Body of pancreas (tissue), 4 donors: ENCODE results near the gene NFKB2. TPM values are rescaled to one million over a fixed set of nuclear protein-coding genes. Genes with fewer than 3 reads are reported as not detected.

ENCODE experiments used
- ATAC-seq: fragments of 150-250 bp; one replicate; pipeline ENCODE4 v1.9.1; 2016
- DNase-seq, 4 donors: peaks; one replicate each; pipeline ENCODE4 v3.0.0-alpha.2; 2019
- H3K27ac ChIP-seq, 4 donors: fragments of 200-600 bp; sonication (generic); 1 replicate in 3 of 4; 2 replicates in 1 of 4; pipeline versions ENCODE4 v1.5.1 to v1.6.1; 2016 to 2019; ENCODE audit warnings: mild to moderate bottlenecking in 1 of 4, mixed read lengths in 1 of 4, moderate library complexity in 1 of 4
- H3K27me3 ChIP-seq, 2 donors: fragments of 200-600 bp; sonication (generic); one replicate each; pipeline ENCODE4 v1.6.0; 2016; ENCODE audit warnings: mild to moderate bottlenecking in 1 of 2
- H3K36me3 ChIP-seq, 2 donors: fragments of 200-600 bp; sonication (generic); replicated peaks in 1 of 2; 2 replicates each; pipeline ENCODE4 v1.5.1; 2016; ENCODE audit warnings: low read depth in 2 of 2; ENCODE audit not compliant: insufficient read depth in 1 of 2
- H3K4me1 ChIP-seq: fragments of 200-600 bp; sonication (generic); one replicate; pipeline ENCODE4 v1.6.0; 2016
- H3K4me3 ChIP-seq, 2 donors: fragments of 200-600 bp; sonication (generic); 1 replicate in 1 of 2; 2 replicates in 1 of 2; pipeline ENCODE4 v1.5.1; 2016 to 2019
- H3K9me3 ChIP-seq, 3 donors: fragments of 200-600 bp; sonication (generic); 1 replicate in 2 of 3; 2 replicates in 1 of 3; pipeline ENCODE4 v1.5.1; 2016
- CTCF ChIP-seq, 7 experiments: fragments of 450-650 bp in 4 of 7; fragments of 200-600 bp in 3 of 7; sonication (generic) in 3 of 7; IDR thresholded peaks; one replicate each; pipeline ENCODE4 v1.5.1; 2016 to 2019; ENCODE audit warnings: antibody characterized with exemption in 7 of 7
- POLR2A ChIP-seq, 3 donors: fragments of 450-650 bp; IDR thresholded peaks; one replicate each; pipeline ENCODE4 v1.6.1; 2016; ENCODE audit warnings: antibody characterized with exemption in 3 of 3, mild to moderate bottlenecking in 2 of 3
- WGBS, 2 donors: methylation state at CpG; one replicate each; pipeline ENCODE4 v1.1.5; 2017; 5-methylcytosine and 5-hydroxymethylcytosine counted together
- intact Hi-C: fragments of 100-400 bp; cut with DNase I; formaldehyde crosslinking; loops from one replicate; pipeline ENCODE4 v1.15.1; 2023
- total RNA-seq, 2 donors: library from RNA; depleted of rRNA; stranded (reverse); fragments of >200 nt; gene quantifications; one replicate each; pipeline ENCODE4 v1.1.0, GENCODE V29; 2016

The NFKB2 gene
- total RNA-seq, 2 donors from 2014 or later, result 17.9 to 30.0 TPM

- ATAC-seq (no peak), DNase-seq (no peak)
- Histone ChIP-seq H3K27ac (peak overlapping the region in 3 of 4 donors; percentile 85 to 90 (median 87)), H3K36me3 (peaks cover 0 to 7% of the 10 kb centered on the region in 2 donors), H3K4me1 (peaks cover 40% of the 10 kb centered on the region), H3K9me3 (no peaks in the 10 kb centered on the region), H3K27me3 (no peaks in the 10 kb centered on the region), H3K4me3 (no peak overlapping the region)
- intact Hi-C loops, result no loop called here
- TF ChIP-seq POLR2A (IDR thresholded peaks at IDR 0.05), result no peak
- TF ChIP-seq CTCF (IDR thresholded peaks at IDR 0.05), result no peak
- 83% methylated on average over 17 of the region's 17 CpGs; no CpG with 5 or more reads in 1 of the 2 donors for WGBS, 2 donors
Measured at GRCh38 chr10:102400076-102400475, 4.6 kb downstream of the NFKB2 start.

GRCh38 chr10:102400598-102401341 is 5.3 kb downstream of the NFKB2 start:
- TF ChIP-seq POLR2A (IDR thresholded peaks at IDR 0.05), result no peak
- TF ChIP-seq CTCF (IDR thresholded peaks at IDR 0.05), result no peak
- Histone ChIP-seq H3K36me3 (peaks cover 0 to 7% of the 10 kb centered on the region in 2 donors), H3K4me1 (peaks cover 40% of the 10 kb centered on the region), H3K27me3 (no peaks in the 10 kb centered on the region), H3K9me3 (no peaks in the 10 kb centered on the region), H3K27ac (no peak overlapping the region), H3K4me3 (no peak overlapping the region)
- WGBS, 2 donors, result 81 to 92% methylated on average over 15 to 17 of the region's 22 CpGs
- no peak for ATAC-seq
- no peak for DNase-seq
- intact Hi-C loops, result no loop called here

GRCh38 chr10:102401342-102401654 is 5.8 kb downstream of the NFKB2 start:
- 82 to 83% methylated on average over 8 of the region's 8 CpGs for WGBS, 2 donors
- H3K27ac ChIP-seq, result no peak overlapping the region
- intact Hi-C loops, result no loop called here
- peaks cover 35% of the 10 kb centered on the region for H3K4me1 ChIP-seq
- TF ChIP-seq POLR2A (IDR thresholded peaks at IDR 0.05) (no peak), CTCF (IDR thresholded peaks at IDR 0.05) (no peak)
- H3K36me3 ChIP-seq, result peaks cover 0 to 7% of the 10 kb centered on the region in 2 donors
- ATAC-seq (no peak), DNase-seq (no peak)
- H3K4me3 ChIP-seq, result no peak overlapping the region
- H3K27me3 ChIP-seq, result no peaks in the 10 kb centered on the region
- H3K9me3 ChIP-seq, result no peaks in the 10 kb centered on the region

GRCh38 chr10:102401735-102402511 is 6.4 kb downstream of the NFKB2 start:
- TF ChIP-seq POLR2A (IDR thresholded peaks at IDR 0.05) (no peak), CTCF (IDR thresholded peaks at IDR 0.05) (no peak)
- DNase-seq (no peak), ATAC-seq (no peak)
- WGBS, 2 donors, result 80 to 84% methylated on average over 5 to 18 of the region's 18 CpGs
- Histone ChIP-seq H3K4me3 (no peak overlapping the region), H3K27me3 (no peaks in the 10 kb centered on the region), H3K4me1 (peaks cover 28% of the 10 kb centered on the region), H3K36me3 (peaks cover 0 to 7% of the 10 kb centered on the region in 2 donors), H3K9me3 (no peaks in the 10 kb centered on the region), H3K27ac (no peak overlapping the region)
- intact Hi-C loops, result no loop called here
